Measurements from ENCODE around the gene KRT16.

Gene KRT16

GRCh38 chr17:41571561-41572434, 40.8 kb downstream of the KRT16 start, which contains the start of gene KRT9:
Gene KRT9 (minus strand): TSS chr17:41572059. CDS start chr17:41571992, 67 bp downstream.
- TF ChIP-seq, protein P1, sequence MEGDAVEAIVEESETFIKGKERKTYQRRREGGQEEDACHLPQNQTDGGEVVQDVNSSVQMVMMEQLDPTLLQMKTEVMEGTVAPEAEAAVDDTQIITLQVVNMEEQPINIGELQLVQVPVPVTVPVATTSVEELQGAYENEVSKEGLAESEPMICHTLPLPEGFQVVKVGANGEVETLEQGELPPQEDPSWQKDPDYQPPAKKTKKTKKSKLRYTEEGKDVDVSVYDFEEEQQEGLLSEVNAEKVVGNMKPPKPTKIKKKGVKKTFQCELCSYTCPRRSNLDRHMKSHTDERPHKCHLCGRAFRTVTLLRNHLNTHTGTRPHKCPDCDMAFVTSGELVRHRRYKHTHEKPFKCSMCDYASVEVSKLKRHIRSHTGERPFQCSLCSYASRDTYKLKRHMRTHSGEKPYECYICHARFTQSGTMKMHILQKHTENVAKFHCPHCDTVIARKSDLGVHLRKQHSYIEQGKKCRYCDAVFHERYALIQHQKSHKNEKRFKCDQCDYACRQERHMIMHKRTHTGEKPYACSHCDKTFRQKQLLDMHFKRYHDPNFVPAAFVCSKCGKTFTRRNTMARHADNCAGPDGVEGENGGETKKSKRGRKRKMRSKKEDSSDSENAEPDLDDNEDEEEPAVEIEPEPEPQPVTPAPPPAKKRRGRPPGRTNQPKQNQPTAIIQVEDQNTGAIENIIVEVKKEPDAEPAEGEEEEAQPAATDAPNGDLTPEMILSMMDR (IDR thresholded peaks at IDR 0.05; ENCODE audit: low read depth, low read length), result no peak
- no peak for DNase-seq (ENCODE audit: extremely low read depth, low read depth)

DNA sequence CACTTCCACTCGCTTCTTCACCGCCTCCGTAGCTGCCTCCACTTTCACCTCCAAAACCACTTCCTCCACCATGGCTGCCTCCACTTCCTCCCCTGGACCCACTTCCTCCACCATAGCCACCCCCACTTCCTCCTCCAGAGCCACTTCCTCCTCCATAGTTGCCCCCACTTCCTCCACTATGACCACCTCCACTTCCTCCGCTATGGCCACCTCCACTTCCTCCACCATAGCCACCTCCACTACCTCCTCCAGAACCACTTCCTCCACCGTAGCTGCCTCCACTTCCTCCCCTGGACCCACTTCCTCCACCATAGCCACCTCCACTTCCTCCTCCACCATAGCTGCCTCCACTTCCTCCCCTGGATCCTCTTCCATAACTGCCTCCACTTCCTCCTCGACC, 45.2 kb downstream of the KRT16 start:
- no peak for DNase-seq (ENCODE audit: extremely low read depth, low read depth)
- TF ChIP-seq, protein P1 (IDR thresholded peaks at IDR 0.05; ENCODE audit: low read depth, low read length), result no peak

DNA sequence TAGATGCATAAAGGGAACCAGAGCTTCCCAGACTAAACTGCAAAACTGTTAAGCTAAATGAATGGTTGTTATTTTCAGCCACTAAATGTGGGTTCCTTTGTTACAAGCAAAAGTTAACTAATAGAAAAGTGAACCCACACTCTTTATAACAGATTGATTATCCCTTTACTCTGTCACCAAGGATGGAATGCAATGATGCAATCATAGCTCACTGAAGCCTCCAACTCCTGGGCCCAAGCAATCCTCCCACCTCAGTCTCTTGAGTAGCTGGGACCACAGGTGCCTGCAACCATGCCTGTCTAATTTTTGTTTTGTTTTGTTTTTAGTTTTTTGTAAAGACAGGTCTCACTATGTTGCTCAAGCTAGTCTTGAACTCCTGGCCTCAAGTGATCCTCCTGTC, 47.2 kb downstream of the KRT16 start:
- TF ChIP-seq, protein P1 (IDR thresholded peaks at IDR 0.05; ENCODE audit: low read depth, low read length), result no peak
- no peak for DNase-seq (ENCODE audit: extremely low read depth, low read depth)

DNA sequence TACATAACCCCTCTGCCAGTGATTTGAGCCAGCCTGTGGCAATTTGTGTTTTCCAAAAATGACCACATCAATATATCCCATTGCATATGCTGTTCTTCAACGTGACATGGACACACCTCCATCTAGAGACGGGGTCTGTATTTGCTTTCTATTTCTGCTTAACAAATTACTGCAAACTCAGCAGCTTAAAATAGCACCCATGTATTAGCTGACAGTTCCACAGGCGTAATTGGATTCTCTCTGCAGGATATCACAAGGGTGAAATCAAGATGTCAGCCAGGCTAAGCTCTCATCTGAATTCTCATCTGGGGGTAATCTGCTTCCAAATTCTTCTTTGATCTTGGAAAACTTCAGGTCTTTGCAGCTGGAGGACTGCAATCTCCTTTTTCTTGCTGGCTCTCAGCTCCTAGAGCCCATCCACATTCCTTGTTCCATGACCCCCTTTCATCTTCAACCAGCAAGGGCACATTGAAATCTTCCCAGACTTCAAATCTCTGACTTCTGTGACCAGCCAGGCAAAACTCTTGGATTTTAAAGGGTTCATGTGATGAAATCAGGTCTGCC, 48.9 kb downstream of the KRT16 start:
- DNase-seq (ENCODE audit: extremely low read depth, low read depth), result no peak
- TF ChIP-seq, protein P1 (IDR thresholded peaks at IDR 0.05; ENCODE audit: low read depth, low read length), result no peak

DNA sequence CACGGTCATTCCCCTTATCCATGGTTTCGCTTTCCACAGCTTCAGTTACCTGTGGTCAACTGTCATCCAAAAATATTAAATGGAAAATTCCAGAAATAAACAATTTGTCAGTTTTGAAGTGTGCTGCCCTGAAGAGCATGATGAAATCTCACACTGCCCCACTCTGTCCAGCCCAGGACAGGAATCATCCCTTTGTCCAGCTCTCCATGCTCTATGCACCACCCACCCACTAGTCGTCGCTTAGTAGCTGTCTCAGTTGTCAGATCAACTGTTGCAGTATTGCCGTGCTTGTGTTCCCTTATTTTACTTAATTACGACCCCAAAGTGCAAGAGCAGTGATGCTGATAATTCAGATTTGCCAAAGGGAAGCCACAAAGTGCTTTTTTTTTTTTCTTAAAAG, 51.0 kb downstream of the KRT16 start:
- DNase-seq (ENCODE audit: extremely low read depth, low read depth), result no peak
- TF ChIP-seq, protein P1 (IDR thresholded peaks at IDR 0.05; ENCODE audit: low read depth, low read length), result no peak

Measured in AG09319 (cell line).